ENCODE measurements around the gene CHSY1.

CHSY1 gene

DNA sequence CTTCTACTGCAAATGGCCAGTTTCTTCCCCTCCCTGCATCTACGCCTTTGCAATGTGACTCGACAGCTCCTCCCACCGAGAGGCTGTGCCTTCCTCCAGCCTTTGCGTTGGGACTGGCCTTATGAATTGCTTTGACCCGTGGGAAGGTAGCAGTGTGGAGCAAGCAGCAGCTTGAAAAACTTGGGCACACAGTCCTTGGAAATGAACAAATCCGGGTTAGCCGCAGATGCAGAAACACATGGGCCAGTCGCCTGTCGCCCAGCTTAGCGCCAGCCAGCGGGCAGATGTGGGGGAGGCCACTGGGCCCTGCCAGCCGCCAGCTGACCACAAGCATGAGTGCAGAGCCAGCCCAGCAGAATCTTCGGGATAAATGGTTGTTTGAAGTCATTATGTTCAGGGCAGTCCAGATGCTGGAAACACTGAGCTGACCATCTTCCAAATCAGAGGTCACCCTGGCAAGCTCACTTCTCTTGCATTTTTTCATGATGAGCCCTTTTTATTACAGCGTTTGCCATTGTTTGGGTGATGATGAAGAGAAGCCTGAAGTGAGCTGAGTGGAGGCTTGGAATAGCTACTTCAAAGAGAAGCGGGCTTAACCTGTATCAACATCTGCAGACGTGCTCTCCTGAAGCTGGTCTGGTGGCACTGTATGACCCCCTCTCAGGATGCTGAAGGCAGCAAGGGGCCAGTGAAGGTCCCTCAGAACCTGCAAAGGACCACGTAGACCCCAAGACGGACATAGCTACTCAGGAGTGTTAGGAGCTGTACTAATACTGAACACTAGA, 15.7 kb upstream of the CHSY1 start:
- peak; percentile 91 for DNase-seq (ENCODE audit: low spot score)

DNA sequence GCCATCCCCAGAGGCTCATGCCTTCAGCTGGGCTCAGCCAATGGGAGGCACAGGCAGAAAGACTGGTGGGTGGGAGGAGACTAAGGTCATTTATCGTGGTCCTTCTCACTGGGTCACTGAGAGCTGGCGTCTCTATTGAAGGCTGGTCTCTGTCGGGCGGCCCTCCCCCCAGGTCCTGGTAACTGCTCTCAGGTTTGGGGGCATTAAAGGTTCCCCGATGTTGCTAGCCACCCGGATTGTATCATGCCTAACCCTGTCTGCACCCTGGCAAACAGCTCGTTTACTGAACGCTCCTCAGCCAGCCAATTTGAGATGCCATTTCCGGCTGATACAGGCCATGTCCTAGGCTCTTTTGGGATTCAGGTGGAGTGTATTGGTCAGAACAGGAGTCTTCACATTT, 14.9 kb upstream of the CHSY1 start:
- DNase-seq (ENCODE audit: low spot score), result no peak

DNA sequence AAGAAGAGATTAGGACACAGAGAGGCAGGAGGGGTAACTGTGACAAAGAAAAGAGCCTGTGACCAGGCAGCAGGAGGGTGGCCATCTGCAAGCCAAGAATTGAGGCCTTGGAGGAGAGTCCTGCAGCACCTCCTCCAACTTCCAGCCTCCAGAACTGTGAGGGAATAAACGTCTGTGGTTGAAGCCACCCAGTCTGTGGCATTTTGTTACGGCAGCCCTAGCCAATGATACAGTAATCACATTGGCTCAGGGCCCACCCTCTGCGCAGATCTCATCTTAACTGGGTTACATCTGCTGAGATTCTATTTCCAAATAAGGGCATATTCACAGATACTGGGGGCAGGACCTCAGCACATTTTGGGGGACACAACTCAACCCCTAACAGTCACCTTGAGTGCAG, 14.2 kb upstream of the CHSY1 start:
- DNase-seq (ENCODE audit: low spot score), result peak; percentile 44

GRCh38 chr15:101264911-101265641, 13.2 kb upstream of the CHSY1 start:
- DNase-seq (ENCODE audit: low spot score), result no peak

- no peak for DNase-seq (ENCODE audit: low spot score)
These were observed 12.2 kb upstream of the CHSY1 start for GRCh38 chr15:101264011-101264410.

GRCh38 chr15:101262551-101262950, 10.7 kb upstream of the CHSY1 start:
- no peak for DNase-seq (ENCODE audit: low spot score)

DNA sequence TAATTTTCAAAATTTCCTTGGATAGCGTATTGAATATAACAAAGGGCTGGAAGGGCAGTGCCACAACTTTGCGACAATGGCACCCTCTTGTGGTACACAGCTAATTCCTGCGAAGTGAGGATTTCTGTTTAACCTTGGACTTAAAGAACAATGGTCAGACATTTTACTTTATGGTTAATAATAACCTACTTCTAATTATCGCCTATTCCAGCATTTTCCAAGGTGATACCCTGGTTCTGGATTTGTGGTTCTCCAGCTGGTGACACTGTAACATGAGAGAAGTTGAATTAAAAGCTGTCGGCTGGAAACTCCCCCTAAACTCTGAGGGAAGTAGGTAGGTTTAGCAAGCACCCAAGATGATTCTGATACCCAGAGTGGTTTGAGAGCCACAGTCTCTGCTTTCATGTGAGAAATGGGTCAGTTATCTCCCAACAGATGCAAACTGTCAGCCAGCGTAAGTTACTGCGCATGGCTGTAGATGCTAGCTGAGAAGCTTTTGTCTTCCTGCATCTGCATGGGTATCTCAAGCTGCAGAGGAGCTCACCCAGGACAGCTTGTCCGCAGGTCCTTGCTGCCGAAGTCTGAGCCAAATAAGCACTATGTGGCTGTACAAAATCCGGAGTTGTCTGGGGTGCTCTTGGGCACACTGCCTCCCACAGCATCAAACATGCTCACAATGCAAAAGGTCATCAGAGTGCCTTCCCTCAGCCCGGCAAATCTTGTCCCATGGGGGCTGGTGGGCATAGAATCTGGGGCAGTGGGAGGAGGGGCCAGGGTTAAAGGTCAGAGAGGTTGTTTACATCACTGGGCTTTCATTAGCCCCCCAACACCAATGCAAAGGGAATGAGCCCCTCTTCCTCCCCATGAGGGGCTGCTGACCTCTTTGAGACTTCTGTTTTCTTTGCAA, 6.6 kb upstream of the CHSY1 start:
- peak; percentile 58 for DNase-seq (ENCODE audit: low spot score)

- no peak for DNase-seq (ENCODE audit: low spot score)
These were observed 4.9 kb upstream of the CHSY1 start for GRCh38 chr15:101256757-101257156.

GRCh38 chr15:101255615-101256241, 3.9 kb upstream of the CHSY1 start:
- DNase-seq (ENCODE audit: low spot score), result no peak

DNA sequence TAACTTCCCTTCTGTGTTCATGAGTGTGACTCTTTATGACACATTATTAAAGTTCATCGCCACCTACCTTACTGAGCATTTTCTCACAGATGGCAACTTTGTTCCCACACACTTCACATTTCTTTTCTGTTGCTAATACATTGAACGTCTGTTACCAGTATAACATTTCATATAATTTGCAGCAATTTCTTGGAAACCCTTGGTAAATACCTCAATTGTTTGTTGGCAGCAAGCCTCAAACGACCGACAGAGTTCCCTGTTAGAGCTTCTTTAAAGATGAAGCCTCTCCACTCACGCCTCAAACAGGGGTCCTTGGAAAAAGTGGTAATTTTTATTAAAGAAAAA, 3.2 kb upstream of the CHSY1 start:
- DNase-seq (ENCODE audit: low spot score), result no peak

DNA sequence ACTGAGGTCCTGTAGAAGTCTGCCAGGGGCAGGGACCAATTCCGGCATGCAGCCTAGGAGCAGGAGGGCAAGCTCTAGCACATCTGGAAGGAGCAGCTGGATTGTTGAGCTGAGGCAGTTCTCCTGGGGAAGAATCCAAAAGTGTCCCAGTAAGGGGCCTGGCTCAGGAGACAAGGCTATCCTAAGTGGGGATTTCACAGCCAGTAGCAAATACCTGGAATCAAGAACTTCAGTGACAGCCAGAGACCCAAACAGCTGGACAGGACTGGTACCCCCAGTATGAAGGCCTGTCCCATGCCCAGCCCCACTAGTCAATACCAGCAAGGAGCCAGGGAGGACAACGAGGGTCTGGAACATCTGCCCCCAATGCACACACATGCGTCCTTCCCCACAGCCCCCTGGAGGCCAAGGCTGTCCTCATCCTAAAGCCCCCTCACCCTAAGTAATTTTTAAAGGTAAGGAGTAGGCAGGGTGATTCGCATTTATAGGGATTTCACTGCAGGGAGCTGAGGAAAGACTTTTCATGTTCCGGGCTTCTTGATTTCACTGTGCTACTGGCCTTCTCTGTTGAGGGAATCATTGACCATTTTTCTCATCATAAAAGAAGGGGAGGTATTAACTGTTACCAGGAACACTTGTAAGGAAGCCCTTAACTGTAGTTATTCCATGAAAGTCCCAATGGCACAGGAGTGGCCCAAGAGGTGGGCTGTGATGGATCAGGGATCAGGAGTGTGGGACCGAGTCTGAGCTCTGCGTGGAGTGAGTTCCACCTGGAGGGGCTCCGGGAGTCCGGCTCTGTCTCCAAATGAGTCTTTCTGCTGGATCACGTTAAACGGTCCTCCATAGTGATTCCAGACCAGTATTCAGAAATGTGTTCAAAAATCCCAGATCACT, 2.6 kb upstream of the CHSY1 start:
- no peak for DNase-seq (ENCODE audit: low spot score)

DNA sequence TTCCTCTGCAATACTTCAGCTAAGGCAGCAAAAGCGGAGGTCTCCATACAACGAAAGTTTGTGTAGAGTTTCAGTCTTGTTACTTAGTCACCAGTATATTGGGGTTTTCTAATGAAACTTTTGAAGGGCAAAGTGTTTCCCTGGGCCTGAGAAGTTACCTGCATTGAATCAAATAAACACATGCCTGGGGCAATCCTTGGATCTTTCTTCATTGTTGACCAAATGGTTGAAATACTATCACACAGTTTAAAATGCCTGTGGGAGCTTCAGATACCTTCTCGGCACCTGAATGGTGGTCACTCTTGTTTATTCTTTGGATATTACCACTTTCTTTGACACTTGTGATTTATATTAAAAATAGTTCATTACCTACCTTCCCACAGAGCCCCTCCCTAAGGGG, 988 bp upstream of the CHSY1 start:
- no peak for DNase-seq (ENCODE audit: low spot score)

DNA sequence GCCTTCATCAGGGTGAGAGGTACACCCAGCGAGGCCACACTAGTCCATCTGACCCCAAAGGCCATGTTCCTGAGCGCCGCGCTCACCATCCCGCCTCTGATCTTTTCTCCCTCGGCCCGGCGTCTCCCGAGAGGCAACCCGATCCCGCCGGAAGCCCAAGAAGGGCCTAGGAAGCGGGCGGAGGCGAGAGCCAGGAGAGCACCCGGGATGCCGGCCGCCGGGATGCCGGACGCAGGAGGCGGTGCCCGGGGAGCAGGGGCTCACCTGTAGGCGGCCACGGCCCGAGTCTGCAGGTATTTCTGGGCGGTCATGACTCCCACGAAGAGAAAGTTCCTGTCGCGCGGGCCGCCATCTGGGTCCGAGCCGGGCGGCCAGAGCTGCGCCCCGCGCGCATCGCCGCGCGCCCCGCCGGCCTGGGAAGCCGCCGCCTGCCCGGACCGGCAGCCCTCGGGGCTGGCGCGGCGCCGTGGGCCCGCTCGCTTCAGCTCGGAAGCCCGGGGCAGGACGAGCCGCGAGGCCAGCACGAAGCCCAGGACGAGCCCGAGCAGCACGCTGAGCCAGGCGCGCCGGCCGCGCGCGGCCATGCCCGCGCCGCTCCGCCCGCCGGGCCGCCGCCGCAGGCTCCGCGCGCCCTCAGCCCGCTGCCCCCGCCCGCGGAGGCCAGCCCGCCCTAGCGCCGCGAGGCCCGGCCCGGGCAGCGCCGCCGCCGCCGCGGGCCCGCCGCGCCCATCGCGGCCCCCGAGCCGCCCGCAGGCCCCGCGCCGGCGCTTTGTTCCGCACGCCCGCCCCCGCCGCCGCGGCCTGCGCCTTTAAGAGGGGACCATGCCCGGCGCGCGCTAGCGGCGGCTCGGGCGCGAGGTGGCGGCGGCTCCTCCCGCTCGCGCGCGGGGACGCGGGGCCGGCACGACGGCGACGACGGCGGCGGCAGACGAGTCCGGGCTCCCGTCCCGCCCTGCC, 697 bp downstream of the CHSY1 start:
- peak; percentile 69 for DNase-seq (ENCODE audit: low spot score)

DNA sequence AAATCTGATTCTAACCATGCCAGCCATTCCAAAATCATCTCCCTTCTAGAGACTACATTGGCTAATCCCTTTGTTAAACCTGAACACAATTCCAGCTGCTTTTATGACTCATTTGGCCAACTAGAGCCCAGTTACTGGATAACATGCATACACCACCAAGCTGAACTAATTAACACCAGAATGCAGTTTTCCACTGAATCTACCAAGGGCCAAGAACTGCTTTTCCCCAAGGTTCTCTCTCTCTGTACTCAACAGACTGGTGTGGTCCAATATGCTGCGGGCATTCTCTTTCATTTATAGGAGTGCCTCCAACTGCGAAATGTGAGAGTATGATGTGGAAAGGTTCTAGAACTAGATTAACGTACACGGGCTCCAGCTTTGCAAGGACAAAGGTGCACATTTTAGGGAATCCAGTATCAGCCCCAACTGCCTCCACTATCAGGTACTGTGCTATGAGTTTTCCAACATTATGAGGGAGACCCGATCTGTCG, 1.5 kb downstream of the CHSY1 start:
- peak; percentile 80 for DNase-seq (ENCODE audit: low spot score)

GRCh38 chr15:101248274-101248673, 3.6 kb downstream of the CHSY1 start:
- DNase-seq (ENCODE audit: low spot score), result no peak

DNA sequence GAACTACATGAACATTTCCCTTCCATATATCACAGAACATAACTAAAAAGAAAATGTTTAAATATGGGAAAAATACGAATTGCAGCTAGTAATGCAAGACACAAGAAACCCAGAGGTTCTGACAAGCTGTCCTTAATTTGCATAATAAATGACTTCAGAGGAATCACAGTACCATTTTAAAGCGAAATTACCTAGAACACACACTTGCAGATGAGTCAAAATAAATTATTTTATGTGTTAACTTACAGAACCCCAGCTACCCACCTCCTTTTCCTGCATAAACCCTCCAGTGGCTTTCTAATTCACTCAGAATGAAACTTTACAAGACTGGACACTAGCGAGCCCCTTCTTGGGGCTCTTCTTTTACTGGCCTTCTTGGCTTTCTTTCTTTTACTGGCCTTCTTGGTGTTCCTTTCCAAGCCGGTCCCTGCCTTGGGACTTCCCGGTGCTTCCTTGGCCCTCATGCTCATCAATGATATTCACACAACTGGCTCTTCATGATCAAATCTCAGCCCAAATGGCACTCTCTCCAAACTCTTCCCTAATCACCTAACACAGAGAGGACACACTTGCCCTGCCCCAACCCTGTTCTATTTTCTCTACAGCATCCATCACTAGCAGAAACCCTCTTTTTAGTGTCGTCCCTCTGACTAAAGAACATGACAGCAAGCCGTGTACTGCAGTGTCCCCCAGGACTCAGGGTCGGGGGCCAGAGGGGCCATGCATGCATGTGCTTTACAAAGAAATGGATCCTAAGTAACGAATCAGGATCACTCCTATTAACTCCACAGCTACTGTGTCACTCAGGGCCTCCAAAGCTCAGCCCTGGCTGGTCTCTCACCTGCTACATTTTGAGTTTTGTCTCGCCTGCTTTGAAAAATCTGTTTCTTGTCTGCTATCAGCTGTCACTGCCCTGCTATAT, 4.8 kb downstream of the CHSY1 start:
- DNase-seq (ENCODE audit: low spot score), result no peak

DNA sequence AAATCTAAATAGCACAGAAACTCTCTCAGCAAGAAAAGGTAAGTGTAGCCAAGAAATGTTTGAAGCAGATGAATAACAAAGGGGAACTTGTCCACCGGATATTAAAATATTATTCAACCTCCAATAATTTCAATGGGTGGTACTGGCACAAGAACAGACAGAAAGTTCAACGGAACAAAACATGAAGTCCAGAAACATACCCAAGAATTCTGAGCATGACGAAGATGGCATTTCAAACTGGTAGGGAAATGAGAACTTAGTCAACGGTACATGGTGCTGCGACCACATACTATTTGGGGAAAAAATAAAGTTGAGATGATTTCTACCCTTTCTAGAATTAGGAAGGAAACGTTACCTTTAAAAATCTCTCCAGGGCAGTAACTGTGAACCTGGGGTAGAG, 5.5 kb downstream of the CHSY1 start:
- no peak for DNase-seq (ENCODE audit: low spot score)

- no peak for DNase-seq (ENCODE audit: low spot score)
These were observed 6.8 kb downstream of the CHSY1 start for GRCh38 chr15:101244889-101245668.

Measured in AG20443 (cell line).